ENCODE measurements around the gene CD37. TPM values are rescaled to one million over a fixed set of nuclear protein-coding genes. Genes with fewer than 3 reads are reported as not detected.

Gene CD37
- total and polyA plus RNA-seq, 2 of the 4 experiments (the other 2 are of a cell fraction): not detected

DNA sequence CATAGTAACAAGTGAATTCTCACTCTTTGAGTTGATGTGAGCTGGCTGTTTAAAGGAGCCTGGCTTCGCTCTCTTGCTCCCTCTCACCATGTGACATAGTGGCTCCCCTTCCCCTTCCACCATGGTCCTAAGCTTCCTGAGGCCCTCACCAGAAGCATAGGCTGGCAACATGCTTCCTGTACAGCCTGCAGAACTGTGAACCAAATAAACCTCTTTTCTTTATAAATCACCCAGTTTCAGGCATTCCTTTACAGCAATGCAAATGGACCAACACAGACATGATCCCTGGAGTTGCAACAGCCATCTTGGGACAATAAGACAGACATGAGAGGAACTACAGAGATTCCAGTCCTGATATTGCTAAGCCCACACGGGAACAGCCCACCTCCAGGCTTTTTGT lies 14.4 kb downstream of the CD37 start:
- Histone ChIP-seq H2AK9ac (replicated peaks; ENCODE audit: low read depth, low read length, poor library complexity) (no peak overlapping the region), H3K4ac (ENCODE audit: low read depth, low read length) (no peak overlapping the region), H3K9me3 (ENCODE audit: control insufficient read depth, insufficient read depth, low read length) (no peaks in the 10 kb centered on the region), H2BK5ac (ENCODE audit: low read depth, low read length, poor library complexity, severe bottlenecking) (no peak overlapping the region), H3K9me1 (ENCODE audit: insufficient read depth, low read length) (0 out of 2 replicates have a peak, but pooled peaks cover 5% of the 10 kb centered on the region), H4K5ac (ENCODE audit: low read depth, low read length) (no peak overlapping the region), H3K14ac (replicated peaks; ENCODE audit: low read depth, low read length) (no peak overlapping the region), H3K4me3 (ENCODE audit: insufficient read depth, low read depth, low read length) (no peak overlapping the region), H3K18ac (ENCODE audit: low read depth, low read length) (no peak overlapping the region), H3K36me3 (ENCODE audit: control insufficient read depth, insufficient read depth, low read length) (peaks cover 76% of the 10 kb centered on the region), H3K4me1 (ENCODE audit: control insufficient read depth, insufficient read depth, low read length) (no peaks in the 10 kb centered on the region), H3K56ac (ENCODE audit: extremely low read depth, insufficient read depth, low read length) (no peak overlapping the region), H2BK15ac (ENCODE audit: low read depth, low read length) (no peak overlapping the region), H2AK5ac (ENCODE audit: low read depth, low read length) (no peak overlapping the region), H3K27ac (ENCODE audit: insufficient read depth, low read length) (no peak overlapping the region), H3K4me2 (ENCODE audit: low read depth, low read length) (no peak overlapping the region), H2BK20ac (ENCODE audit: low read depth, low read length) (no peak overlapping the region), H4K91ac (ENCODE audit: insufficient read depth, low read depth, low read length) (no peak overlapping the region), H4K8ac (ENCODE audit: low read depth in 2 of 2, low read length in 2 of 2) (no peak overlapping the region), H3K27me3 (ENCODE audit: control insufficient read depth, insufficient read depth, low read length) (no peaks in the 10 kb centered on the region), H3K23ac (ENCODE audit: low read depth, low read length) (no peak overlapping the region), H2BK120ac (ENCODE audit: low read depth, low read length) (no peak overlapping the region), H3K79me1 (ENCODE audit: low read depth in 1 of 2, low read length in 2 of 2) (peaks cover 0 to 24% of the 10 kb centered on the region in 2 experiments; a peak in 3 of 4 replicates), H2AFZ (replicated peaks; ENCODE audit: low read length, poor library complexity) (no peak overlapping the region), H3K9ac (ENCODE audit: low read depth, low read length) (no peak overlapping the region), H4K20me1 (ENCODE audit: insufficient read depth, low read length) (peaks cover 13% of the 10 kb centered on the region)
- intact Hi-C loops (cut with micrococcal nuclease) (no loop called here), dilution Hi-C loops (cut with HindIII; ENCODE audit: low sequenced_read_pairs, unreplicated experiment) (no loop called here), in situ Hi-C loops (cut with MboI; ENCODE audit: low sequenced_read_pairs) (no loop called here)
- no peak for DNase-seq
- BruUV-seq (replicated peaks): no TSS peak
- ATAC-seq (ENCODE audit: low read depth): no peak
- ChIA-PET CTCF (no interaction called here), POLR2A (ENCODE audit: unreplicated experiment) (no interaction called here)
- no CpG with 5 or more reads among the region's 2 CpGs for WGBS, 2 experiments (ENCODE audit: extremely low coverage in 2 of 2, insufficient read length in 1 of 2)
- TF ChIP-seq NFE2L2 (IDR thresholded peaks at IDR 0.05; ENCODE audit: low read depth, low read length): no peak
- TF ChIP-seq BHLHE40 (IDR thresholded peaks at IDR 0.05; ENCODE audit: low read depth, low read length): no peak
- no peak for TF ChIP-seq SMC3 (IDR thresholded peaks at IDR 0.05; ENCODE audit: low read depth, low read length)
- no peak for TF ChIP-seq CHD1 (IDR thresholded peaks at IDR 0.05; ENCODE audit: low read depth, low read length)
- no peak for TF ChIP-seq CEBPB (IDR thresholded peaks at IDR 0.05; ENCODE audit: low read depth, low read length)
- TF ChIP-seq MAZ (IDR thresholded peaks at IDR 0.05; ENCODE audit: borderline replicate concordance, low read depth, low read length): no peak
- TF ChIP-seq, protein P1, sequence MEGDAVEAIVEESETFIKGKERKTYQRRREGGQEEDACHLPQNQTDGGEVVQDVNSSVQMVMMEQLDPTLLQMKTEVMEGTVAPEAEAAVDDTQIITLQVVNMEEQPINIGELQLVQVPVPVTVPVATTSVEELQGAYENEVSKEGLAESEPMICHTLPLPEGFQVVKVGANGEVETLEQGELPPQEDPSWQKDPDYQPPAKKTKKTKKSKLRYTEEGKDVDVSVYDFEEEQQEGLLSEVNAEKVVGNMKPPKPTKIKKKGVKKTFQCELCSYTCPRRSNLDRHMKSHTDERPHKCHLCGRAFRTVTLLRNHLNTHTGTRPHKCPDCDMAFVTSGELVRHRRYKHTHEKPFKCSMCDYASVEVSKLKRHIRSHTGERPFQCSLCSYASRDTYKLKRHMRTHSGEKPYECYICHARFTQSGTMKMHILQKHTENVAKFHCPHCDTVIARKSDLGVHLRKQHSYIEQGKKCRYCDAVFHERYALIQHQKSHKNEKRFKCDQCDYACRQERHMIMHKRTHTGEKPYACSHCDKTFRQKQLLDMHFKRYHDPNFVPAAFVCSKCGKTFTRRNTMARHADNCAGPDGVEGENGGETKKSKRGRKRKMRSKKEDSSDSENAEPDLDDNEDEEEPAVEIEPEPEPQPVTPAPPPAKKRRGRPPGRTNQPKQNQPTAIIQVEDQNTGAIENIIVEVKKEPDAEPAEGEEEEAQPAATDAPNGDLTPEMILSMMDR (conservative IDR thresholded peaks at IDR 0.05; ENCODE audit: low read depth, low read length): no peak
- TF ChIP-seq RFX5 (IDR thresholded peaks at IDR 0.05; ENCODE audit: low read depth, low read length): no peak
- no peak for TF ChIP-seq POLR2A (IDR thresholded peaks at IDR 0.05; ENCODE audit: low read depth, low read length)
- TF ChIP-seq FOS (IDR thresholded peaks at IDR 0.05; ENCODE audit: low read depth, low read length): no peak
- TF ChIP-seq, protein P2, sequence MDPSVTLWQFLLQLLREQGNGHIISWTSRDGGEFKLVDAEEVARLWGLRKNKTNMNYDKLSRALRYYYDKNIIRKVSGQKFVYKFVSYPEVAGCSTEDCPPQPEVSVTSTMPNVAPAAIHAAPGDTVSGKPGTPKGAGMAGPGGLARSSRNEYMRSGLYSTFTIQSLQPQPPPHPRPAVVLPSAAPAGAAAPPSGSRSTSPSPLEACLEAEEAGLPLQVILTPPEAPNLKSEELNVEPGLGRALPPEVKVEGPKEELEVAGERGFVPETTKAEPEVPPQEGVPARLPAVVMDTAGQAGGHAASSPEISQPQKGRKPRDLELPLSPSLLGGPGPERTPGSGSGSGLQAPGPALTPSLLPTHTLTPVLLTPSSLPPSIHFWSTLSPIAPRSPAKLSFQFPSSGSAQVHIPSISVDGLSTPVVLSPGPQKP (IDR thresholded peaks at IDR 0.05; ENCODE audit: borderline replicate concordance, low read depth, low read length): no peak
- TF ChIP-seq, protein P3, sequence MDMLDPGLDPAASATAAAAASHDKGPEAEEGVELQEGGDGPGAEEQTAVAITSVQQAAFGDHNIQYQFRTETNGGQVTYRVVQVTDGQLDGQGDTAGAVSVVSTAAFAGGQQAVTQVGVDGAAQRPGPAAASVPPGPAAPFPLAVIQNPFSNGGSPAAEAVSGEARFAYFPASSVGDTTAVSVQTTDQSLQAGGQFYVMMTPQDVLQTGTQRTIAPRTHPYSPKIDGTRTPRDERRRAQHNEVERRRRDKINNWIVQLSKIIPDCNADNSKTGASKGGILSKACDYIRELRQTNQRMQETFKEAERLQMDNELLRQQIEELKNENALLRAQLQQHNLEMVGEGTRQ (IDR thresholded peaks at IDR 0.05; ENCODE audit: low read depth, low read length): no peak
- no peak for TF ChIP-seq MXI1 (IDR thresholded peaks at IDR 0.05; ENCODE audit: borderline replicate concordance, low read depth, low read length)
